GM18508 (cell line): Measurements from ENCODE around the gene PEX11G.

Source experiments
- ATAC-seq: cut with Tn5 transposase; IDR thresholded peaks from one replicate; pipeline ENCODE4 v1.9.1; 2021; ENCODE audit warnings: moderate number of reproducible peaks; ENCODE audit not compliant: insufficient read depth, unreplicated experiment

PEX11G gene

DNA sequence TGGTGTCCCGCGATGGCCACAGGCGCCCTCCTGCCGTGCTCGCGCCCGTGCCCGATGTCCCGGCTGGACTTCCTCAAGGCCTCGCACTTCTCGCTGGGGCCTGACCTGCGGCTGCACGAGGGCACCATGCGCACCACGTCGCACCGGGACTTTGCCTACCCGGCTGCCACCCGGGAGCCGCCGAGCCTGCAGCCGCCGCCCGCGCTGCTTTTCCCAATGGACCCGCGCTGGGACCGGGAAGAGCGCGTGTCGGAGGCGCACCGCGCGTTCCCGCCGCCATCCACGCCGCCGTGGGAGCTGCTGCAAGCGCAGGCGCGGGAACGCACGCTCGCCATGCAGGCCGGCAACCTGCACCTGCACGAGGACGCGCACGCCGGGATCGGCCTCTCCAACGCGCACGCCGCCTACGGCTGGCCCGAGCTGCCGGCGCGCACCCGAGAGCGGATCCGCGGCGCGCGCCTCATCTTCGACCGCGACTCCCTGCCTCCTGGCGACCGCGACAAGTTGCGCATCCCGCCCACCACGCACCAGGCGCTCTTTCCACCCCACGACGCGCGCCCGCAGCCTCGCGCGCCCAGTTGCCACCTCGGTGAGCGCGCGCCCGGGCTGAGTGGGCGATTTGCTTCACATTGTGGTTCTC lies 12.1 kb upstream of the PEX11G start:
- no peak for ATAC-seq

DNA sequence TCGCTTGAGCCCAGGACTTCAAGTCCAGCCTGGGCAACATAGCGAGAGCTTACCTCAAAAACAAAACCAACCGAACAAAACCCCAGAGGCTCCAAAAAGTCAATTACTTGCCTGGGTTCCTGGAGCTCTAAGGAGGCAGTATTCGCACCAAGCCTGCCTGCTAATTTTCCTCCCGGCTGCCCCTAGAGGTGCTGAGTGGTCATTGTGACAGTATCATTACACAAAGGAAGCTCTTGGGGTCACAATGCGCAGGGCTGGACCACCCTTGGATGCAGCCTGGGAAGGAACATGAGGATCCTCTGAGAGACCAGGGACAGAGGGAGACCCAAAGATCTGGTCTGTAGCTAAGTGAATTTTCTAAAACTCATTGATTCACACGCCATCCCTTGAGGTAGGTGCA lies 8.5 kb upstream of the PEX11G start:
- ATAC-seq = no peak

DNA sequence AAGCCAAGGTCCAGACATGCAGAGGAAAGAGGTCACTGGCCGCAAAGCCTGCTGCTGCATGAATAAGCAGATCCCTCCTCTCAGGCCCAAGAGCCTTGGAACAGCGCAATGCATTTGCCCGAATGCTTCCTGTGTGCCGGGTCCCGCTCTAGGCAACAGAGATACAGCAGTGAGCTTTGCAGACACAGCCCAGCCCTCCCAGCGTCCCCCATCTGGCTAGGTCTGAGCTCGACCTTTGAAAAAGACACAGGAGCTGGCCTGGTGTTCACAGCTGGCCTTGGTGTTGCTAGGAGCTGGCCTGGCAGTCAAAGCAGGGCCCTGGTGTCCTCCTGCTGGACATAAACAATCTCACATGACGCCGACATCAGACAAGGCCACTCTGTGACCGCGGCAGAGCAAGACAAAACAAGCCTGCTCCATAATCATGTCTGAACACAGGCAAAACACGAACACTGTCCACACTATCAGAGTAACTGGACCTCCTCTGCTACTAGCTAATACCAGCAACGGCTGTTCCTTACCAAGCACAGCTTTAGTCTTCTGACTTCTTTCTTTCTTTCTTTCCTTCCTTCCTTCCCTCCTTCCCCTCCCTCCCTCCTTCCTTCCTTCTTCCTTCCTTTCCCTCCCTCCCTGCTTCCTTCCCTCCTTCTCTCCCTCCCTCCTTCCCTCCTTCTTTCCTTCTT lies 5.7 kb upstream of the PEX11G start:
- ATAC-seq = no peak

DNA sequence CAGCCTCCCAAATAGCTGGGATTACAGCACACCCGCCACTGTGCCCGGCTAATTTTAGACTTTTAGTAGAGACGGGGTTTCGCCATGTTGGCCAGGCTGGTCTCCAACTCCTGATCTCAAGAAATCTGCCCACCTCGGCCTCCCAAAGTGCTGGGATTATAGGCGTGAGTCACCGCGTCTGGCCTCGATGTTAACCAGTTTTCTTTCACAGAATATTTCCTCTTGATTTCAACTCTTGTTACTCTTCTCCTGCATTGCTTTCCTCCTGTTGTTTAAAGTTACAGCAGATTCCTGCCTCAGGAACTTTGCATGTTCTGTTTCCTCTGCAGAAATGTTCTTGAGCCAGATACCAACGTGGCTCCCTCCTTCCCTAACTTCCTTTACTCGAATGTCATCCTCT lies 3.7 kb upstream of the PEX11G start:
- no peak for ATAC-seq

DNA sequence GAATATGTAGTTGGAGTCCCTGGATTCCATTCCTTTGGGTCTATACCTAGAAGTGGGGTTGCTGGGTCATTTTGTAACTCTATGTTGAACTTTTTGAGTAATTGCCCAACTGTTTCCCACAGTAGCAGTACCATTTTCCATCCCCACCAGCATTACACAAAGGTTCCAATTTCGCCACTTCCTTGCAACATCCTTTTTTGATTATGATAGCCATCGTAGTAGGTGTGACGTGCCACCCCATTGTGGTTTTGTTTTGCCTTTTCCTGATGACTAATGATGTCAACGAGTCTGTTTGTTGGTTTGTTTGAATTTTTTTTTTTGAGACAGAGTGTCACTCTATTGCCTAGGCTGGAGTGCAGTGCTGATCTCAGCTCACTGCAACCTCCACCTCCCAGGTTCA lies 3.3 kb upstream of the PEX11G start:
- no peak for ATAC-seq

DNA sequence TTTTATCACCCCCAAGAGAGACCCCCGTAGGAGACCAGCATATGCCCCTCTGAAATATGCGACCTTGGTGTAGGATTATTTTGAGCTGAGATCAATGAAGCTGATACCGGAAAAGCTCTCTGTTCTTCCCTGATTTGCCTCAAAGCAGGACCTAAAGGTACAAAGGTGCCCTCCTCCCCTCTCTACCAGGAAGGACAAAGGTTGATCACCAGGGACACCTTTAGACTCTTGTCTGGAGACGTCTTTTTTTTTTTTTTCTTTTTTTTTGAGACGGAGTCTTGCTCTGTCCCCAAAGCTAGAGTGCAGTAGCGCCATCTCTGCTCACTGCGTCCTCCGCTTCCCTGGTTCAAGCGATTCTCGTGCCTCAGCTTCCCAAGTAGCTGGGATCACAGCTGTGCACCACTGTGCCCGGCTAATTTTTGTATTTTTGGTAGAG lies 792 bp upstream of the PEX11G start:
- no peak for ATAC-seq

DNA sequence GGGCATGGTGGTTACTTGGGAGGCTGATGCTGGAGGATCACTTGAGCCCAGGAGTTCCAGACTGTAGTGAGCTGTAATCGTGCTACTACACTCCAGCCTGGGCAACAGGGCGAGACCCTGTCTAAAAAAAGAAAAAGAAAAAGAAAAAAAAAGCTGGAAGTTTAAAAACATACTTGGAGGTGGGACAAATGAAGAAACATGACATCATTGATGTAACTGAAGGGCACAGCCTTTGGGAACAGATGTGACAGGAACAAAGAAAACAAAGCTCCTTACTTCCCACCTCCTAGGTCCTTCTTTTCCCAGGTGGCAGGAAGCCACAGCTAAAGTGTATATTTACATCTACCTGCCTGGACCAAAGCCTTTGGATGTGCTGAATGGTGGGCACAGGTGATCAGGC lies 1.9 kb downstream of the PEX11G start:
- ATAC-seq = no peak

DNA sequence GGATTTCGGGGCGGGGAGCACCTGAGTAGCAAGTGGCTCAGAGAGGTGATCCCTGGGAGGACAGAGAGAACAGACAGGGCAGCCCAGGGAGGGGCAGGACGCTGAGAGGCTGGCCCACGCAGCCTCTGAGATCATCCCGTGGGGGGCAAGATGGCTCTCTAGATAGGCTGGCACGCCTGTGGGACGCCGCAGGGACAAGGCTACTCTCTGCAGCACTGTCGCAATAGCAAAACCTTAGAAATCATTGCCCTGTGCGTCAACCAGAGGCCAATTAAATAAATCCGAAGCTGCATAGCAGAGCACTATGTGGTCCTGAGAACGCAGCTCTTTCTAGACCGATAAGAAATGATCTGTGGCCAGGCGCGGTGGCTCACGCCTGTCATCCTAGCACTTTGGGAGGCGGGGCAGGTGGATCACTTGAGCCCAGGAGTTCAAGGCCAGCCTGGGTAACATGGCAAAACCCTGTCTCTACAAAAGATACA lies 5.1 kb downstream of the PEX11G start:
- ATAC-seq = no peak

DNA sequence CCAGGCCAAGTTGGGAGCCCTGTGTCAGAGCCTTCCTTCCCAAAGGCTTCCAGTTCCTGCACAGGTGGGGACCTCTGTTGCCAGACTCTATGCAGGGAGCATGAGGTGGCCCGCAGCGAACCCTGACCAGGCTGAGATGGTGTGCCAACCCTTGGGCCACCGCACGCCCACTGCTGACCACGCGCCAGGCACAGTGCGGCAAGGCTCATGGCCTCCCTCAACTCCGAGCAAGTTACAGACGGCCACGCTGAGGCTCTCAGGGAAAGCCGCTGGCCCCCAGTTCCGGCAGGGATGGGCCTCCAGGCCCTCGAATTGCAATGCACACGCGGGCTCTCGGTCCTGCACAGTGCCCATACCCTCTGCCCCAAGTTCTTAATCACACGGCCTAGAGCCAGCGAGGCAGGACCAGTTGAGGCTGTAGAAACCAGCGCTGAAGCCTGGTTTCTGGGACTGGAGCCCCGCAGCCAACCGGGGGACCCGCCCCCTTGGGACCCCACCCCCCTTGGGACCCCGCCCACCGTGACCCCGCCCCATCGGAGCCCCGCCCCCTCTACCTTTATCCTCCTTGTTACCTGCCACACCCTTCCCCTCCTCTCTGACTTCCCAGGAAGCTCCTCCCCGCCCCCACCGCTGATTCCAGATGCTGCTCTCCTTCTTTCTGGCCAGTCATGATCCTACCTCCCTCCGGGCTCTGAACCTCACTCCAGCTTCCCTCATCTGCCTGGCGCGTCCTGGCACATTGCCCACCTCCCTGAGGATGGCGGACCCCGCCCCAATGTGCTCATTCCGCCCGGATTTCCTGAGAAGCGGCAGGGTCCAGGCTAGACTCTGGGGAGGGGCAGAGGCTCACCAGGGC lies 6.0 kb downstream of the PEX11G start:
- ATAC-seq = no peak

DNA sequence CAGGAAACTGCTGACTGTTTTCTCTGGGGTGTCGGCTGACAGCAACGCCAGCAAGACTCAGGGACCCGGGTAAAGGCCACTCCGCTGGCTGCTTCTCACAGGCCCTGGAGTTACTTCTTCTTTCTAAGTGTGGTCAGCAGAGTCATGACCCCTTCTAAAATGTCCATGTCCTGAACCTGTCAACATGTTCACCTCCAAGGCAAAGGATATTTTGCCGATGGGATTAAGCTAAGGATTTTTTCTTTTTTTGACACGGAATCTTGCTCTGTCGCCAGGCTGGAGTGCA lies 7.9 kb downstream of the PEX11G start:
- ATAC-seq = no peak

DNA sequence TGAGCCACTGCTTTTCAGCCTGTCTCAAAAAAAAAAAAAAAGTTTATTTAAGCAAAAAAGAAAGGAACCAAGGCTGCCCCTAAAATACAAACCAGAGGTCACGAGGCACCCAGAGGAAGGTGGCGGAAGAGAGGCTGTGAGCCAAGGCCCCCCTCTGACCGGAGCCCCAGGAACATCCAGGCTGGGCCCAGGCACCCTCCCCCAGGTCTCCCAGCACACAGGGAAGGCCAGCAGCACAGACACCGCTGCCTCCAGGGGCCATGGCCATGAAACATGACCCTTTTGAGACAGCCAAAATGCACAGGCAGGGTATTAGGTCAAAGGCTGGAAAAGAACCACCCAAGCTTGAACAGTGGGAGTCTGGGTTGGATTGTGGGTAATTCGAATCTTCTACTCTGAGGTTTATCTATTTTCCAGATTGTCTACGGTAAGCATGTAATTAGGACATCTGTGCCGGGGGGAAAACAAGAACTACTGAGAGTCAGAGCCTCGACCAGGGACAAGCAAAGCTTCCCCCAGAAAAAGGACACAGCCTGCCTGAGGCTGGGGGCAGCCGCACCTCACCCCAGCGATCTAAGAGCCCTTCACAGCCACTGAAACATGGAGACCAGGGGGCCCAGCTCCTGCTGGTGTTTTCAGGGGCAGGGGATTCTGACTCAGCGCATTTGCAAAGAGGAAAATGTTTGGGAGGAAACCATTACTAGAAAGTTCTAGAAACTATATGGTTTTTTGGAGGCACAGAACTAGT lies 8.4 kb downstream of the PEX11G start:
- ATAC-seq = no peak

DNA sequence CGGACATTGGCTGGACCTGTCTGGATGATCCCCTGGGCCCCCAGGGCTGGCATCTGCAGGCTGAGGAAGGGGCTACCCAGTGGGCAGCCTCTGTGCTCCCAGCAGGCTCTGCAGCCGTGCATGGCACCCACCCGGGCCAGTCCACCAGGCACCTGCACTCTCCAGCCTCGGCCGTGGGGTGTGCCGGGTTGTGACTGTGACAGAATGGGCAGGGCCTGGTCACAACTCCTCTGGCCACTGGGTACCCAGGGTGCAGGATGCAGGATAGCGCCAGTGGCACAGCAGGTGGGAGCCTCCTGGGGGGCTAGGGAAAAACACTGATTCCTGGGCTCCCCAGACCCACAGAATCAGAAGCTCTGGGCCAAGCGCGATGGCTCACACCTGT lies 10.0 kb downstream of the PEX11G start:
- no peak for ATAC-seq

DNA sequence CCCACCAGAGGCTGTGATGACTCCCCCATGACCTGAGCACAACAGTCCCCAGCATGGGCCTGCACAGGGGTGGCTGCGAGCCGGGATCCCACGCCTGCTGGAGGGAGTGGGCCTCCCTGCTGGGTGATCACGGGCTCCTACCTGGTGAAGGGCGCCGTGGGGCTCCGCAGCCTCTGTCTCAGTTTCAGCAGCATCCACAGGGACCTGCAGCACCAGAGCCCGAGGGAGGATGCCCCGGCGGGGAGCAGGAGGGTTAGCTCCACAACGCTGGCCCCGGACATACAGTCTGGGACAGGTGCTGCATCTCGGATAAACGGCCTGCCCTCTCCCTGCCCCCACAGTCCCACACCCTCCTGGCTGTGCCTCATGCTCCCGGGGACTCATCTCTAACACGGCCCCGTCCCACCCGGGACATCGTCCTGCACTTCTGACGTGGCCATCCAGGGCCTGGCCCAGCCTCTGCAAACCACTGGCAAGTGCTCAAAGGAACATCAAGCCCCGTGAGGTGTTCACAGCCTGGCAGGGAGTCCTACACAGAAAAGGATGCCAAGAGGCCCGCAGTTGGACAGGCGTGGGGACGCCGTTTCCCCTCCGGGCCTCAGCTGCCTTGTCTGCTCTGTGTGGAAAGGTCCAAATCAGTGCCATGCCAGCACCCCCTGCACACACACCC lies 10.5 kb downstream of the PEX11G start:
- no peak for ATAC-seq

DNA sequence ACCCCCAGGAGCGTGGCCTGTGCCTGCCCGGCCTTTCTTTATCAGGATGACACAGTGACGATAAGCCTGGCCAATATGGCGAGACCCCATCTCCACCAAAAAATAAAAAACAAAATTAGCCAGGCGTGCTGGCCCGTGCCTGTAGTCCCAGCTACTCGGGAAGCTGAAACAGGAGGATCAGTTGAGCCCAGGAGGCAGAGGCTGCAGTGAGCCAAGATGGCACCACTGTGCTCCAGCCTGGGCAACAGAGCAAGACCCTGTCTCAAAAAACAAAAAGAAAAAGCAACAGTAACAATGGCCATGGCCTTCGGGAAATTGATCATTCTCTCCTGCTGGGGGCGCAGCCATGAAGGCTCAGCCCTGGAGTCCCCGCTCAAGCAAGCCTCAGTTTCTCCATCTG lies 11.1 kb downstream of the PEX11G start:
- ATAC-seq = no peak

DNA sequence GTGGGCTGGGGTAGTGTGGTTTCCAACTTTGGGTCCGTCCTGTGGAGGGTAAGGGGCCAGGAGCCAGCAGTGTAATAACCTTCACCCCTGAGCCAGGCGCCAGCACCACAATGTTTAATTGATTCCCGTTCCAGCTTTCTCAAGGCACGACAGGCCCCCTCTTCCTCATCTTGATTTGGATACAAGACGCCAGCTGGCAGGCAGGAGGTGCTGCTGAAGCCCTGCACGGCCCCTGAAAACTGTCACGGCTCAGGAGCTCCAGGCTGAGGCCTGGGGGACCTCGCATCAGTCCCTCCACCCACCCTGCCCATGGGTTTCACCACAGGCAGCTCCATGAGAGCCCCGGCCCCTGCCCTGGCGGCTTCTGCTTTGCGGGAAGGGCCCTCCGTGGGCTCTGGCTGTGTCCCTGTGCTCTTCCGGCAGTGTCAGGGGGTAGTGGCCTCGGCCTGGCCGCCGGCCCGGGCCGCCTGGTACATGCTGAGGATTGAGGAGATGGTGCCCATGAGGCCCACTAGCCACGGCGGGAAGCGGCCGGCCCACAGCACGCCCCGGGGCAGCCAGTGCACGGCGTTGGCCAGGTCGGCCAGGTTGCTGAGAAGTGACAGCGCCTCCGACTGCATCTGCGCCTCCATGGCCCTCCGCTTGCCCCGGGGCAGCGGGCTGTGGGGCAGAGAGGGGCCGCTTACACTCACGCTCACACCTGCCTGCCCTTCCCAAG lies 11.9 kb downstream of the PEX11G start:
- no peak for ATAC-seq

DNA sequence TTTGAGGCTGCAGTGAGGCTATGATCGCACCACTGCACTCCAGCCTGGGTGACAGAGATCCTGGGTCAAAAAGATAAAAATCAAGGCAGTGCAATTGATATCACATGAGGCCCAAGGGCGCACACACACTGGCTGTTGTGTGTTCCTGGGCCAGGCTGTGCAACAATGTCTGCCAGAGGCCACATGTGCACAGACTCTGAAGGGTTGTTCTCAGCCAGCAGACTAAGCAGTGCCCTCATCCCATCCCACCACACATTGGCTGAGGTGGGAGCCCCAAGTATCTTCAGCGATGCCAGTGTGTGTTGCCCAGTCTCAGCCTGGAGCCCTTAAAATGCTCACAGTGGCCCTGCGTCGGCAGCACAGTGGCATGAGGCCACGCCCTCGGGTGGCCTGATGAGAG lies 12.6 kb downstream of the PEX11G start:
- ATAC-seq = no peak

DNA sequence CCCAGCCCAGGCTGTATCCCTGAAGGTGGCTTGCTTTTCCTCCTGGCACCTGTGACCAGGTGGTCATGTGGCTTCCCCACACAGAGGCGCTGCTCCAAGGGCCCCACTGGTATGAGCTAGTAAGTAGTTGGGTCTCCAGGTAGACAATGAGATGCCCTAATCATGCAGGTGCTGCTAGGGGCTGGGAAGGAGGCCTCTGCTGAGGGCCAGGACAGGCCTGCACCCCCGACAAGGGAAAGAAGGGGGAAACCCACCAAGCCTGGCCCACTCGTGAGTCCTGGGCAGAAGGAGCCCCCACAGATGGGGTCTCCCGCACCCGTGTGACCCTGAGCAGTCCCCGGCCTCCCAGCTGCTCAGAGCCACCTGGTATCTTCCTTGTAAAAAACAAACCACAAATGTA lies 13.2 kb downstream of the PEX11G start:
- ATAC-seq = no peak

DNA sequence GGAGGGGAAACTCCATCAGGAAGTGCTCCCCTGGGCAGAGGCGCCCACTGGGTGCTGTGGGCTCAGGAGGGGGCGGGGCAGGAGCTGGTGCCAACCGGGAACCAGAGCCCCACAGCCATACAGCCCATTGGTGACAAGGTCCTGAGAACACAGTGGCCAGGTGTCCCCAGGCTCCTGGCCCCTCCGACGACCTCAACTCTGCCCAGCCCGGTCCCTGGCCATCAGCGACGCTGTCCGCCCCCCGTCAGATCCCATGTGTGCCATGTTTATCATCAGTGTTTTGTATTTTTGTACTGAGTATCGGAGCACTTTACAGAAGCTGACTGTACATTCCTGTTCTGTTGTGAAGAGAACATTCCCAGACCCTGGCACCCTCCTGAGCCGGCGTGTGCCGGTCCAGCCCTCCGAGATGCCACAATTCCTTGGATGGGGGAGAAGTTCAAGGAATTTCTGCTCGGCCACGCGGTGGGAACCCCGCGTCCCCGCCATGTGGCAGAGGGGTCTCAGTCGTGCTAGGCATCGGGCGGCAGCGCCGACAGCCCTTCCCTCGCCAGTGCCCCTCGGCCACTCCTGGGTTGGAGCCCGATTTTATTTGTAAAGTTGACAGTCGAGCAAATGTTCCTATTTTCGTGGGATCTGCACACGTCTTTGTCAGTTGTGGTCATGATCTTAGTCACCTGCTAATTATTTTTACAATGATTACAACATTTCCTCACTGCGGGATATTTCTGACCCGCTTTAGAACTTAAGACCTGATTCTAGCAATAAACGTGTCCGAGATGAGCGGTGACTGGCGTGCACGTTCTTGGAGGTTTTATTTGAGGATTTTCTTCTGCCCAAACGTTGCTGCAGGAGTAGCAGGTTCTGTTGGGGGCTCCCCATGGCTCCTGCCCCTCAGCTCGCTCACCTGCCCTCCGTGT lies 16.9 kb downstream of the PEX11G start:
- ATAC-seq = no peak
